SW480 (cell line): Measurements from ENCODE around the gene KRT9.

Experiments used
- DNase-seq: peaks from one replicate; pipeline ENCODE4 v3.0.0-alpha.2; 2016; ENCODE audit warnings: low spot score

Gene KRT9

GRCh38 chr17:41578971-41579370 lies 7.1 kb upstream of the KRT9 start:
- no peak for DNase-seq

GRCh38 chr17:41578538-41578937 lies 6.7 kb upstream of the KRT9 start:
- no peak for DNase-seq

GRCh38 chr17:41576740-41577139 lies 4.9 kb upstream of the KRT9 start:
- peak; percentile 20 for DNase-seq

- no peak for DNase-seq
Measured at GRCh38 chr17:41575336-41575735, 3.5 kb upstream of the KRT9 start.

- DNase-seq = no peak
Measured at GRCh38 chr17:41567317-41567716, 4.5 kb downstream of the KRT9 start.

- no peak for DNase-seq
Measured at GRCh38 chr17:41565338-41565737, 6.5 kb downstream of the KRT9 start.

- DNase-seq = no peak
Measured at GRCh38 chr17:41563607-41564170, 8.2 kb downstream of the KRT9 start.

GRCh38 chr17:41561554-41561953 lies 10.3 kb downstream of the KRT9 start:
- no peak for DNase-seq

- DNase-seq = no peak
Measured at GRCh38 chr17:41559548-41559947, 12.3 kb downstream of the KRT9 start.

- no peak for DNase-seq
Measured at GRCh38 chr17:41556931-41557330, 14.9 kb downstream of the KRT9 start.

GRCh38 chr17:41556306-41556705 lies 15.6 kb downstream of the KRT9 start:
- DNase-seq = no peak

- no peak for DNase-seq
Measured at GRCh38 chr17:41555105-41555887, 16.6 kb downstream of the KRT9 start.

- DNase-seq = no peak
Measured at GRCh38 chr17:41553987-41554680, 17.7 kb downstream of the KRT9 start.

- no peak for DNase-seq
Measured at GRCh38 chr17:41553176-41553575, 18.7 kb downstream of the KRT9 start.

GRCh38 chr17:41552455-41552854 lies 19.4 kb downstream of the KRT9 start:
- DNase-seq = no peak

- DNase-seq = no peak
Measured at GRCh38 chr17:41551365-41551764, 20.5 kb downstream of the KRT9 start.

GRCh38 chr17:41549596-41550039 lies 22.2 kb downstream of the KRT9 start:
- DNase-seq = no peak

- peak; percentile 90 for DNase-seq
Measured at GRCh38 chr17:41548844-41549595, 22.8 kb downstream of the KRT9 start.

- DNase-seq = peak; percentile 97
Measured at GRCh38 chr17:41547921-41548843, 23.7 kb downstream of the KRT9 start.

GRCh38 chr17:41547378-41547841 lies 24.4 kb downstream of the KRT9 start:
- DNase-seq = peak; percentile 86

GRCh38 chr17:41546819-41547218 lies 25.0 kb downstream of the KRT9 start:
- DNase-seq = no peak
